Central memory CD4-positive, alpha-beta T cell (primary cell): Measurements from ENCODE around the gene C2CD2.
"Not testable (repeated sequence)": the region's sequence is repeated elsewhere in the genome, so short reads cannot be mapped to it uniquely, and the experiment has no call there.

ENCODE experiments used
- DNase-seq: peaks from one replicate; pipeline ENCODE4 v3.0.0; 2022

C2CD2 gene

DNA sequence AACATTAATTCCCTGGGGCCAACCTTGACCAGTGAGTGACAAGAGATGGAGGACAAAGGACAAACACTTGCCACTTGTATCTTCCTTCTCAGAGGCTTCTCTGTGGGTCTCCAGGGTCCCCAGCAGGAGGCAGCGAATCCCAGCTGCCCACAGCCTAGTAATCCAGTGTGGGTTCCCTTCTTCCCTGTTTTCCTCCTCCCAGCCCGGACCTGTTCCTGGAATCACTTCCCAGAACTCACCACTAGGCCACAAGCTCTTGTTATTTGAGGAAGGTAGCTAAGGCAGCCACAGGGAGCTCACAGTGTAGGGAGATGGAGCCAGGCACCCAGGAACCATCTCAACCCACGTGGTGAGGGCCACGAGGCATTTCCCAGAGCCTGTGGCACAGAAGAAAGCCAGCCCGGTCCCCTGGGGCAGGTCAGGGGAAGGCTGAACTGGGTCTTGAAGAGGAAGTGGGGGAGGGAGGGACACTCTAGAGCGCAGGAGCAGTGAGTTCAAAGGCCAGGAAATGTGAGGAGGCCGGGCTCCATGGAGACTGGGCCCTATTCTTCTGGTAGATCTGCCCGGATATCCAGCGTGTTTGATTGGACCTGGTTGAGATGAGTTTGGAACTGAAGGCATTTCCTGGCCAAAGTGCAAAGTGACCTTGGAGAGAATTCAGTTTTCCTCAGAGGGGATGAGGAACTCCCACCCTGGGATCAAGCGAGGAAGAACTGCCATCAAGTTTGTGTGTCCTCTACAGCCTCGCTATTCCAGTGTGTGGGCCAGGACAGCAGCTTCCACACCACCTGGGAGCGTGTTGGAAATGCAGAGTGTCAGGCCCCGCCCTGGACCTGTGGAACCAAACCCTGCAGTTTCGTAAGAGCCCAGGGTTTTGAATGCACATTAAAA, 20.3 kb upstream of the C2CD2 start:
- peak; percentile 7 for DNase-seq

DNA sequence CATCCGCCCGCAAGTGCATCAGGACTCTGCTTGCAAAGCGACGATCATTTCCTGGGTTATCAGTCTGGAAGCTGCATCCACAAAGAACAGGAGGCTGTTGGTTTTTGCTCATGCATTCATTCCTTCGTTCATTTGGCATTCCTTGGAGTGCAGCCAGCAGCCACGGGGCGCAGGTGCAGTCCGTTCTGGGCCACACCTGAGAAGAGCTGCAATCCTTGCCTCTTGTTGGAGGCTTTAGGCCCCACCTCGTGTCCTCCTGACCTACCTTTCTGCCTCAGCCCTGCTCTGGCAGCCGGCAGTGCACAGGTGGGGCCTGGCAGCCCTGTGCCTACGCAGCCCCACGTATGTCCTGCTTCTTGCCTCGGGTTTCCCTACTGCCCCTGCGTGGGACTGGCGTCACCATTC, 19.6 kb upstream of the C2CD2 start:
- no peak for DNase-seq

DNA sequence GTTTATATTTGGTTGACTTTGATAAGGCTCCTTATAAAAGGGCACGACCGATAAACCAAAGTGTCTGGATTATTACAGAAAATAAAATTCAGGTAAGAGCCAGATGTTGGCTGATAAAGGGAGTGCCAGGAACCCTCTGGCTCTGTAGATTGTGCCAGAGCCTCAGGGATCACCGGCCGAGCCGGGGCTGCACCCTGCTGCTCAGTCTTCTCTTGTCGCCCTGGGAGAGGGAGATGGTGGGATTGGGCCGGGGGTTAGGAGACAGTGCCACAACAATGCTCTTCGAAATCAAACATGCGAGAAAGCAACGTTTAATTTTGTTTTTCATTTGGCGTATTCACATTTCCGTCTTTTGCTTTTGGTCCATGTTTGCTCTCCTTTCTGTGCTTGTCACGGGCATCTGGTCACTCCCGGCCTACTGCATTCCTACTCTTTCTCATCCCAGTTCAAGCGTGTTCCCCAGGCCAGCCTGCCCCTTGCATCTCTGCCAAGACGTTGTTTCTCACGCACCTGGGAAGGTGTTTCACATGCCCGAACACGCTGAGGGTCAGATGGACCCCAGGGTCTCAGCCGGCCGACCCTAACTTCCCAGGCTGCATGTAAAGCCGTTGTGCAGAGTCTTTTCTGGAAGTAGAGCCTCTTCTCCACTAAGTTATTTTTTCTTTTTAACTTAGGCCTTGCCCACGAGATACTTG, 18.8 kb upstream of the C2CD2 start:
- DNase-seq: no peak

DNA sequence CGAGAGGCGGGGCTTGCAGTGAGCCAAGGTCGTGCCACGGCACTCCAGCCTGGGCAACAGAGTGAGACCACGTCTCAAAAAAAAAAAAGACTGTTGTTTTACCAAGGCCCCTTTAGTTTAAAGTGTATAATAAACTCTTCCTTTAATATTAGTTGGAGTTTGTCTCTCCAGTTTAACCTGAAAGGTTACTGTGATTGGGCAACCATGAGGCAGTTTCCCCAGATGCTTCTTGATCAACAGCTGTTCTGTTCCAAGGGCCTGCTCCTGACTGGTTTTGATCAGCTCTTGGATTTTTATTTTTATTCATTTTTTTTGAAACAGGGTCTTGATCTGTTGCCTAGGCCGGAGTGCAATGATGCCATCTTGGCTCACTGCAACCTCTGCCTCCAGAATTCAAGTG, 18.1 kb upstream of the C2CD2 start:
- no peak for DNase-seq

DNA sequence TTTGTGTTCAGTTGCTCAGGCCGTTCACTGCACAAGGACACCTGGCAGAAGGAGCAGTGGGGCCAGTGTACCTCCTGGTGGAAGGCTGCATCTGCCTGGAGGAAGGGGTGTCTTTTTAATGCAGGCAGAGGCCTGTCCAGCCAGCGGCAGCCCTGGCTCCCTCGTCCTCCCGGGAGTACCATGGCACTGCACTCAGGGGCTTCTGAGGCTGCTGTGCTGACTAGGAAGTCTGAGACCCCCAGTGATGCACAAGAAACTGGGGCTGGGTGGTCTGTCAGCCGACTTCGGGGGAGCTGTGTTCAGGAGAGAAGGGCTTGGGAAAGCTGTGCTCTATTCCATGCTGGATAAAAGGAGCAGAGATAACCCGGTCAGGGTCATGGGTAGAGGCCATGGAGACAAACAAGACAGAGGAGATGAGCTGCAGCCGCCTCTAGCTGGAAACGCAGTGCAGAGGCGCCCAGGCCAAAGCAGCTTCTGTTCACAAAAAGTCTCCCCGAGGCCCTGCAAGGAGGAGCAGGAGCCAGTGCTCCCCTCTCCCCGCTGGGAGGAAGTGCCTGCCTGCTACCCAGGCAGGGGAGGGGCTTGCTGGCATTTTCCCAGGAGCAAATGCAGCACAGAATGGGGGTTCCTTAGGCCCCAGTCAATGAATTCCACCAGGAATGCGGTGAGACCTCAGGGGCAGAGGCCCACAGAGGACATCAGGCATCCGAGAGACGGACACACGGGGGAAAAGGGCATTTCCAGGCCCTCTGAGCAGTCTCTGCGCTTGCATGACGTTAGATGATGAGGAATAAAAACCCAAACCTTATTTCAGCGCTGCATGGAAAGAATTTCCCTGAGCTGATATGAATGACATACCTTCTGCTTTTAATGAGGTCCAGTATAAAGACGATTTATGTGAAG, 17.2 kb upstream of the C2CD2 start:
- no peak for DNase-seq

DNA sequence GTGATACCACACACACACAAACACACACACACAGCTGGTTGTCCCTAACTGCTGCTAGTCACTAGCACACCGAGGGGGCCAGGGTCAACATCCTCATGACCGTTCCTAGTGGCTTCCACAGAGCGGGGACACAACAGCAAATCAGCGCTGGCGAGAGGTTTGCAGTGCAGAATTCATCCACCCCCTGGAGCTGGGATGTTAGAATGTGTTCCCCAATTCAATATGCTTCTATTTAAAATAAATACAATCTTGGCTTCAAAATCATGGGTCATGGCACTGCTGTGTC, 16.2 kb upstream of the C2CD2 start:
- DNase-seq: no peak

DNA sequence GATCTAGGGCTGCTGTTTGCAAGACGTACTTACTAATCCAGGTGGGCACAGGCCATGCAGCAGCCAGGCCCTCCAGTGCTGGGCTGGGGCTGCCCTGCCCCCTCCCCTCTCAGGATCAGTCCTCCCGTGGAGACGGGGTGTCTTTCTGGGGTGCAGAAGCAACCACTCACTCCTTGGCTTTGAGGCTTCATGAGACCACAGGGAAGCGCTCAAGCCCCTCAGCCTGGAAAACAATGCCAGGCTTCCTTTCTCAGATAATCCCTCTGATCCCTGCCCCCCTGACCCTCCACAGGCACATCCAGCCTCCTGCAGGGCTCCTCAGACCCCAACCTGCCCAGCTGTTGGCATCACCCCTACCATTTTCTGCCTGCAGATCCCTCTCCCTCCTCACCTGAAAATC, 13.9 kb upstream of the C2CD2 start:
- DNase-seq: no peak

DNA sequence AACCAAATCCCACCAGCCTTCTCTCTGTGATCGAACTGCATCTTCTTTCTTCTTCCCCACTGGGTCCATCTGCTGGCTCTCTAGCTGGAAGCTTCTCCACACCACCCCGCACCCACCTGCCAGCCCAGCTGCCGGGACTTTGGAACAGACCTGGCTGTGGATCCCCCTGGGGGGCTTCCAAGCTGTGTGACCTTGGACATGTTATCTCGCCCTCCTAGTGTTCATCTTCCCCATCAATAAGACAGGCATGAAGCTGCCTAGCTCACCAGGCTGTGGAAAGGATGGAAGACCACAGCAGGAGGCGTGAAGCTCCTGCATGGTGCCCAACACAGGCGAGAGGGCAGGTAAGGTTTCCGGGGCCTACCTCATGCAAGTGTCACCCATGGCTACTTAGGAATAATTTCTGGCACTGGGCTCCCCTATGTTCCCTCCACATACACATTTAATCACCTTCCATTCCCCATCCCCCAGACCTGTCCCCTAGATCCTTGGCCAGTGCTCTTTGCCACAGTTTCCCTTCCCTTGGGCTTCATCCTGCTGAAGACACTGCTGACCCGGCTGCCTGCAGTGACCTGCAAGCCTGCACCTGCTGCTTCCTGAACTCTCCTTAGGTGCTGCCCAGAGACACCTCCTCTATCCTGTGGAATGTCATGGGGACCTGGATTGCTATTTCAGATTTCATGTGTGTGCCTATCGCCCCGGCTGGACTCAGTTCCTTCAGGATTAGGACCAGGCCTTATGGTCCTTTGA, 13.2 kb upstream of the C2CD2 start:
- DNase-seq: no peak

DNA sequence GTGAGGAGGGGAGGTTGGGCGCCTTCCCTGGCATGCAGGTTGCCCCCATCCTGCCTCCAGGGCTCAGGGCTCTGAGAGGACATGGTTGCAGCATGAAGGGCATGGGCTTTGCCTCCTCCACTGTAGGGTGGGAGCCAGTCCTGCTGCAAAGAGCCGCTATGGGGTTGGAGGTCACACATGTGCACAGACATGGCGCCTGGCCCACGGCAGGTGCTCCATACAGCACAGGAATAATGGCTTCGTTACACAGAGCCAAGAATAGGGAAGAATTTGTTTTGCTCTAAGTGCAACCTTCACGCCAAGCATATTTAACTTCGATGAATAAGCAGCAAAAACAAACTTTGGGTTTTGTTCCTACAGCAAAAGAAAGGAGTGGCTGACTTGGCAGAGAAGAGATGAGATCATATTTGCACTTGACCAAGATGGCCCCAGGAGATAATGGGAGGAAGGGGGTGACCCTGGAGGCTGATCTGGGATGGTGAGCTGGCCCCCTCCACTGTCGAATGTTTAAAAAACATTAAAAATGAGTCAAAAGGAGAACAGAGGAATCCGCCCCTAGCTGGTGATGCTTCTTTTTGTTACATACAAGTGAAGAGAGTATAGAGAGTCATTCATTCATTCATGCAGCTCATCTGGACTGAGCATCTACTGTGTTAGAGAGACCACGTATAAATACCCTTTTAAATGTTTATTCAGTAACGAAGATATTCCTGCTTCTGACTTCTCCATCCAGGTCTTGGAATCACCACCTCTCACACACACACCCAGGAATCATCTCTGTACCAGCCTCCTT, 12.4 kb upstream of the C2CD2 start:
- DNase-seq: no peak

DNA sequence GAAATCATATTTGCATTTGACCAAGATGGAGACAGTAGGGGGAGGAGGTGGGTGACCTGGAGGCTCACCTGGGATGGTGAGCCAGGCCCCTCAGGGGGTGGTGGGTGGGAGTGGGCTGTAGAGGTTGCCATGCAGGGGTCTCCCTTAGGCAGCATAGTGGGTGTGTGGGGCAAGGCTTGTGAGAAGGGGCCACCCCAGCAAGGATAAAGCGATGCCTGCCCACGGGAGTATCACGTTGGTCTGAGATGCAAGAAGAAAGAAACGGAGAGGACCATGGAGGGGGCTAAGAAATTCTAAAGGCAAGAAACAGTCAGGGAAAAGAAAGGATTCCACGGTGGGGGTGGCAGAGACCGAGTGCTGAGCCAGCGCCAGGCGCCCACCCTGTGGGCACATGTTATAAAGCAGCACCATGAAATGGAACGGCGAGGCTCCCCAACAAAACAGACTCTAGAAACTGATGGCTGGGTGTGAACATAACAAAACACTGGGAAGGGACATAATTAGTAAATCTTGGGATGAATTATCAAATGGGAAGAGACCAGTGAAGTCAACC, 11.7 kb upstream of the C2CD2 start:
- DNase-seq: no peak

DNA sequence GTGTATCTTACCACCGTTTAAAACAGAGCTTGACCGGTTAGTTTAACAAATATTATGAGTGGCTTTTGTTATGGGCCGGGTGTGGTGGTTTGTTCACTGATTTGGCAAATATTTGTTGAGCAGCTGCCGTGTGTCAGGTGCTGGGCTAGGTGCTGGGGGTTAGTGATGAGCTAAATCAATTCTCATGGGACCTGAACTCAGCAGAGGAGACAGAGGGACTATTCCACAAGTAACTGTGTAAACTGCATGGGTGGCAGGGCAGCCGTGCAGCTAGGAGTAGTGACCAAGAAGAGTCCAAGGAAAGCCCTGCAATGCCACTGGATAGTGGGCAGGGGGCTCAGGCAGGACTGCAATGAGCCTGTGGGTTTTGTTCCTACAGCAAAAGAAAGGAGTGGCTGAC, 11.2 kb upstream of the C2CD2 start:
- DNase-seq: no peak

DNA sequence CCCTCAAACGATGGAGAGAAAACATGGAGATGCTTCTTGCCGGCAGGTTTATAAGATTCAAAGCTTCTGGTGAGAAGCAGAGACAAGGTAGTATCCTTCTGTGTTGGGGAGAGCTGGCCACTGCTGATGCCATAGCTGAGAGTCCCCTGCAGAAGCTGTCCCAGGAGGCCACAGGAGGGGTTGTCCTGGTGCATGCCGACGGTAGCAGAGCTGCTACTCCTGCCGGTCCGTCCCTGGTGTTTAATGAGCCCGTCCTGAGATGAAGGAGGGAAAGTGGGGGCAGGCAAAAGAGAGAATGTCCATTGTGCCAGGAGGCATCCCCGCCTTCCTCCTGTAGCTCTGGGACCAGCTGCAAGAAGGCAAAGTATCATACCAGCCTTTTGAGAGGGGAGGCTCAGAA, 10.4 kb upstream of the C2CD2 start:
- DNase-seq: no peak

DNA sequence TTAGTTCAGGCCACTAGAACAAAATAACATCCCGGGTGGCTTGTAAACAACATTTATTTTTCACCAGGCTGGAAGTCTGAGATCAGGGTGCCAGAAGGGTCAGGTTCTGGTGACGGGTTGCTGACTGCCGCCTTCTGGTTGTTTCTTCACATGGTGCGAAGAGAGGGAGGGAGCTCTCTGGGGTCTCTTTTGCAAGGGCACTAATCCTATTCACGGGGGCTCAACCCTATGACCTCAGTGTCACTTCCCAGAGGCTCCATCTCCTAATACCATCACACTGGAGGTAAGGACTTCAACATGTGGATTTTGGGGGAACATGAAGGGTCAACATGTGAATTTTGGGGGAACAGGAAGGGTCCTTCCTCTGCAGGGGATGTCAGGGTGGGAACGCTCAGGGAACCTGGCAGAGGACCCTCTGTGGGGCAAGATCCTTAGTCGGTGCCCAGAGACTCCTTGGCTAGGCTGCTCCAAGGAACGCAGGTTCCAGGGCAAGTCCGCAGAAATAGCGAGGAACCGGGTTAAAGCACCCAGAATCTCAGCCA, 8.7 kb upstream of the C2CD2 start:
- no peak for DNase-seq

DNA sequence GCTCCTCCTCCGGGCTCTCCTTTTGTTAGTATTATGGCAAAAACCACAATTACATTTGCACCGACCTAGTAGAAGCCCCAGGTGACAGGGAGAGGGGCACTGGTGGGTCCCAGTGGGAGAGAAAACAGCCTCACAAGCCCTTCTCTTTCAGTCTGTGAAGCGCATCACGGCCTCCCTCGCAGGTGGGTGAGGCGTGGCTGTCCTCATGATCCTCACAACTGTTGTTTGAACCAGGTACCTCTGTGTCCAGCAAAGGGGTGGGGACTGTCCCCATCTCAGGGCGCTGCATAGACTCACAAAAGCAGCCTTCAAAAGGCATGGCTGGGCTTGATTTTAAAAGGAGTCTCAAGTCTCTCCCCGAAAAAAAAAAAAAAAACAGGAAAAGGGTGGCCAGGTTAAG, 7.9 kb upstream of the C2CD2 start:
- no peak for DNase-seq

DNA sequence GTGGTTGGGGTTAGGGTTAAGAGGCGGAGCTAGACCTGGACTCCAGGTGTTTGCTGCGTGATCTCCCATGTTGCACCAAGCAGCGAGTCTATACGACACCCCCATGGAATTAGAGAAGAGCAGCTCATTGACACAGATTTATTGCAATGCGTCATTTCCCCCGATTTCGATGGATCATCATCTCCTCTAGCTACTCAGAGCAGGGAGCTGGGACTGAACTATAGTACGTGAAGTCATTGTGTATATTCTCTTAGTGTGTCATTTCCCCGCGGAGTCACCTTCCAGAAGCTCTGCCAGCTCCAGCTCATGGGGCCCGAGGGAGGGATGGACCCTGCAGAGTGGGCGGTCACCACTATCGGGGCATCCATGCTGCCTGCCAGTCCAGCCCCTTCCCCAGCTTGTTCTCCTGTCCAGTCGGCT, 7.5 kb upstream of the C2CD2 start:
- no peak for DNase-seq

DNA sequence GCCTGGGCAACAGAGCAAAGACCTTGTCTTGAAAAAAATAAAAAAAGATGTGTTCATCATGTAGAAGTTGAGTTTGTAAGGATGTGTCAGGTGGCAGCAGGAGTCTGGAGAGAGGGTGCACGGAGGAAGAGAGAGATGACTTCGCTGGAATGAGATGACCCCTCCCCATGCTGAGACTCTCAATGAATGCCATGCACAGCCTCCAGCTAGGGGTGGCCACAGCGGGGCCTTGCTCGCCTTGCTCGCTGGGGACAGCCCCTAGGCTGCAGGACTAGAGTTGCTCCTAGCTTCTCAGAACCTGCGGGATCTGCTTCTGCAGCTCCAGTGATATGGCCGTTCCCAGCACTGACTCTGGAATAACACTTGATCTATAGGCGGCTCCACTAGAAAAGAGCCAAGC, 6.6 kb upstream of the C2CD2 start:
- no peak for DNase-seq

DNA sequence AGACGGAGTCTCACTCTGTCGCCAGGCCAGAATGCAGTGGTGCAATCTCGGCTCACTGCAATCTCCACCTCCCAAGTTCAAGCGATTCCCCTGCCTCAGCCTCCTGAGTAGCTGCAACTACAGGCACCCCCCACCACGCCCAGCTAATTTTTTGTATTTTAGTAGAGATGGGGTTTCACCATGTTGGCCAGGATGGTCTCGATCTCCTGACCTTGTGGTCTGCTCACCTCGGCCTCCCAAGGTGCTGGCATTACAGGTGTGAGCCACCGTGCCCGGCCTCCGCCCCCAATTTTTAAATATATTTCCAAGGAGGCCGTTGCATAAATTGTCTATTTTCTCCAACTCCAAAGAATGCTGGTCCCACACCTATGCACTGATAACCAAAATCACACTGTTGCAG, 5.9 kb upstream of the C2CD2 start:
- not testable (repeated sequence) for DNase-seq

DNA sequence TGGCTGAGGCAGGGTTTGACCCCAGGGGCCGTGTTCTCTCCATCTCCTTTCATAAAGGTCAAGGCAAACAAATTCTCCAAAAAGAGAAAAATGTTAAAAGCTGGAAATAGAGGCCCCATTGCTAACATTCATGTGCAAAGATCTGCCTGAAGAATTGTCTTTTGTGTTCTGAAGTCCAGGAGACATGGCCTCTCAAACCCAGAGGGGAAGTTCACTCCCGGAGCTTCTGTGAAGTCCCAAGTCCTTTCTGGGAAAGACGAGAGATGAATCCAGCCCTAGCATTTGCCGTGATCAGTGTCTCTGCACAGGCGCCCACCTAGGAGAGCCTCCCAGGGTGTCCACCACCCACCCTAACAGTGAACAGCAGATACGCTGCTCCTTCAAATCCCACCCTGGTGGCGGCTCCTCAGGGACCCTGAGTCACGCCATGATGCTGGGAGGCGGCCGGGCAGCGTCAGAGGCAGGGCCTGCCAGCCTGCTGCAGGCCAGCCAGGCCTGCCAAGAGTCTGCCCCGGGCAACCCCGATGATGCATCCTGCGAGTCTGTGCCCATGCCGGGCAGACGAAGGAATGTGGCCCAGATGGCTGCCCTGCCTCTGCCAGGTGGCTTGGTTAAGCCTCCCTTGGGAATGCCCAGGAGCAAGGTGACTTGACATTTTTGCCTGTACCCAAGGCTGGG, 5.2 kb upstream of the C2CD2 start:
- DNase-seq: no peak

DNA sequence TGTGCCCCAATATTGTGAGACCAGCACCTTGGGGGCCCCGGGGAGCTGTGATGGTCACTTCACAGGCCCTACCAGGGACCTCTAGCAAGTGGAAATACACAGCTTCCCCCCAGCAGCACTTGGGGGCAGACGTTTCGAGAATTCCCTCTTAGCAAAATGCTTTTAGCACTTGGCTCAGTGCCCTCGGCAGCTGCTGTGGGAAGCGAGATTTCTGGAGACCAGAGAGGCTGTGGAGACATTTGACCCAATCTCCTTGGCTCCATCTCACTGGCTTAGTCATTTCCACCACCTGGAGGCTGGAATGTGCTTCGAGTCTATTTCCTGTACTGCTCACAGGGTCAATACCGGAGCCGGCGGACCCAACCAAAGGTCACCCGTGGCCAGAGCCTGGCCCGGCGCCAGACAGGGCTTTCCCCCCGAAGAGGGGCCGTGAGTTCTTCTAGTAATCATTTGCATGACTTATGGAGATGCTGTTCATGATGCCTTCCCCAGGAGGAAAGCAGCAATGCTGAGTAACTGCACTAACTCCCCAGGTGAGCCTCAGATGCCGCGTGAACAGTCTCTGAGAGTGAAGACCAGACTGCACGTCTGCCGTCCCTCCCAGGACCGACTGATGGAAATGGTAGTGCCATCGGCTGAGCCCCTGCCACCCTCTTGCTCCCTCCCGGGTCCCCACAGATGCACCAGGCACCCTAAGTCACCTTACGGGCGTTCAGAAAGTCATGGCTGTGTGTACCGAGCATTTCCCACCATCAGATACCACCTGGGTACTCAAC, 4.4 kb upstream of the C2CD2 start:
- no peak for DNase-seq
